ENCODE results near the gene FYN. TPM values are rescaled to one million over a fixed set of nuclear protein-coding genes. Genes with fewer than 3 reads are reported as not detected.
"Not testable (repeated sequence)": the region's sequence is repeated elsewhere in the genome, so short reads cannot be mapped to it uniquely, and the experiment has no call there.

FYN gene
- total and polyA plus RNA-seq, 9 of the 15 experiments (the other 6 are each of a cell fraction or from before 2014, with no cell fraction given): 2.9 to 22.1 (median 11.4) TPM

- TF ChIP-seq SP2 (IDR thresholded peaks at IDR 0.05; ENCODE audit: extremely low read depth, low read depth, low read length, poor library complexity, severe bottlenecking): no peak
- no peak for TF ChIP-seq ZNF77 (CRISPR knock-in tag; IDR thresholded peaks at IDR 0.05)
- no peak for TF ChIP-seq ETS2 (tag; IDR thresholded peaks at IDR 0.05; ENCODE audit: borderline replicate concordance, poor library complexity, severe bottlenecking)
- no peak for TF ChIP-seq ATF7 (IDR thresholded peaks at IDR 0.05)
These were observed 234.0 kb downstream of the FYN start (continued) for GRCh38 chr6:111639266-111639665.

DNA sequence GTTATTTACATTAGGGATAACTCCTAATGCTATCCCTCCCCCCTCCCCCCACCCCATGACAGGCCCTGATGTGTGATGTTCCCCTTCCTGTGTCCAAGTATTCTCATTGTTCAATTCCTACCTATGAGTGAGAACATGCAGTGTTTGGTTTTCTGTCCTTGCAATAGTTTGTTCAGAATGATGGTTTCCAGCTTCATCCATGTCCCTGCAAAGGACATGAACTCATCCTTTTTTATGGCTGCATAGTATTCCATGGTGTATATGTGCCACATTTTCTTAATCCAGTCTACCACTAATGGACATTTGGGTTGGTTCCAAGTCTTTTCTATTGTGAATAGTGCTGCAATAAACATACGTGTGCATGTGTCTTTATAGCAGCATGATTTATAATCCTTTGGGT lies 238.3 kb downstream of the FYN start:
- H4K20me1 ChIP-seq (replicated peaks; ENCODE audit: control insufficient read depth, insufficient read depth, low read length); H3K27ac ChIP-seq (ENCODE audit: extremely low read depth, low read depth, low read length); ATAC-seq; H3K4me3 ChIP-seq; BruUV-seq (replicated peaks); DNase-seq (ENCODE audit: extremely low read depth in 1 of 4, low spot score in 3 of 4); intact Hi-C loops (cut with micrococcal nuclease); CTCF ChIA-PET (ENCODE audit: low intra/inter-chr PET ratio); H3K9ac ChIP-seq (ENCODE audit: insufficient read depth in 1 of 2, low read depth in 2 of 2, low read length in 2 of 2); H3K79me2 ChIP-seq (ENCODE audit: control insufficient read depth, insufficient read depth, low read length); FAIRE-seq; H3K36me3 ChIP-seq (ENCODE audit: control insufficient read depth, insufficient read depth, low read length); H3K4me2 ChIP-seq (ENCODE audit: insufficient read depth, low read length); H3K9me1 ChIP-seq (ENCODE audit: control insufficient read depth, insufficient read depth, low read length); H2AFZ ChIP-seq (ENCODE audit: low read depth, low read length); POLR2A ChIA-PET; H3K9me3 ChIP-seq (replicated peaks; ENCODE audit: control insufficient read depth, insufficient read depth, low read depth, low read length): not testable (repeated sequence)
- peak; percentile 66 for TF ChIP-seq ZNF146 (CRISPR knock-in tag; IDR thresholded peaks at IDR 0.05; ENCODE audit: unreplicated experiment)
- Histone ChIP-seq H3K4me1 (replicated peaks in 1 of 2; ENCODE audit: control insufficient read depth in 2 of 2, insufficient read depth in 2 of 2, low read length in 2 of 2) (peaks cover 0 to 11% of the 10 kb centered on the region in 2 experiments; a peak in 3 of 5 replicates), H3K27me3 (ENCODE audit: control insufficient read depth in 2 of 2, insufficient read depth in 2 of 2, low read length in 2 of 2) (peaks cover 15 to 21% of the 10 kb centered on the region in 2 experiments; a peak in 4 of 5 replicates)
- in situ Hi-C loops (cut with MboI): loop anchor here (25.0 kb wide), 1 partner anchor 373 kb away; a partner anchor contains a TSS
- 14% methylated on average over 1 of the region's 1 CpG for WGBS (ENCODE audit: insufficient coverage, low coverage, missing lambda C conversion rate)

All from K562 (cell line).